ENCODE results near the gene CTRL.
"Not testable (repeated sequence)": the region's sequence is repeated elsewhere in the genome, so short reads cannot be mapped to it uniquely, and the experiment has no call there.

The CTRL gene

DNA sequence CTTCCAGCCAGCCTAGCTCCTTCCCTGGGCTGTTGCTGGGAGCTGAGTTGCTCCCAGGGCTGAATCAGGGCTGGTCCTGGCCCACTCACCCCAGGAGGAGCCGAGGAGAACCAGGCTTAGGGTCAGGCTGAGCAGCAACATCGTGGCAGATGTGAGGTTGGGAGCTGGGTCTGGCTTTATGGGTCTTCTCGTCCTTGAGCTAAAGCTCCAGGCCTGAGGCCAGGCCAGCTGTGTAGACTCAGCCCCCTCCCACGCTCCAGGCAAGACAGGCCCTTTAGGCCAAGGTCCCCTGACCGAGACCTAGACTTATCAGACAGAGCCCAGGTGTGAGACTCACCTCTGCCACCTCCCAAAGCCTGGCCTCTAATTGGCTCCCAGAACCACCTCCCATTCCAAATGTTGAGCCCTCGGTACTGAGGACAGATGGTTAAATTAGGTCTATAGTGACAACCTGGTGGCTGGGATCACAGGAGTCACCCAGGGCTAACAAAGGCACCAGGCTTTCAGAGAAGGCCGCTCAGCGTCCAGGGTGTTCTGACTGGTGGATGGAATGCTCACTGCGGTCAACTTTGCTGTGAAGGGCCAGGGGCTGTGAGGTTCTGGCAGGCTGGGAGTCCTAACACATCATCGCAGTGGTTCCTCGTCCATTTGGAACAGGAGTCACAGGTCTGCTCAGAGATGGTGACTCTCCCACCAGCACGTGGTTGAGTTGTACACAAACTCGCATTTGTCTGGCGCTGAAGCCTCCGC, at the start of gene CTRL:
Gene CTRL (minus strand): TSS at position 151 of the 750 bp plus-strand sequence. CDS start 10 bp downstream, at position 141.
- DNase-seq = no peak

DNA sequence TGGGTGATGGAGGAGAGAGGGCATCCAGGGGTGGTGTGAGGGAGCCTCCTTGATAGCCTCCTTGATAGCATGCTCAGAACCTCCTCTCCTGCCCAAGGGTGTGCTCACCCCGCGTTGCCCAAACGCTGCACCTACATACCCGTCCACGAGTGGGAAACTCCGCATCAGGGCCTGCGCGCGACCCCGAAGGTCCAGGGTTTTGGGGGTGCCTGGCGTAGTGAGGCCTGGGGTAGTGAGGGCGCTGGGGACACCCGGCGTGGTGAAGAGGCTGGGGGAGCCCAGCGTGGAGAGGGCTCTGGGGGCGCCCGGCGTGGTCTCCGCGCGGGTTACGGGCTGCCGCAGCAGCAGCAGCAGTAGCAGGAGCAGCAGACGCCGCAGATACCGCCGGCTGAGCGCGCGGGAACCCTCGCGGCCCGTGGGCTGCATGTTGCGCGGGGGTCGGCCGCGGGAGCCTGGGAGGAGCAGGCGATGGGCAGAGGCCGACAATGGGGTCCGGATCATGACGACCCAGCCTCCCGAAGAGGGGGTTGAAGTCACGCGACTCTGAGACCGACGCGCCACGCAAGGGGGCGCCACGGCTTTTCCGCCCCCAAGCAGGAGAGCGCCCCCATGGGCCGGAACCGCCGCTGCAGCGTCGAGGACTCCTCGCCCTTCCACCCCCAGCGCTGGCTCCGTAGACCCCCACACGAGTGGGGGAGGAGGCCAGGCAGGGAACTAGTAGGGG, 48.5 kb upstream of the CTRL start, which contains the start of gene DPEP3:
Gene DPEP3 (minus strand): TSS at position 545 of the 724 bp plus-strand sequence. CDS start 119 bp downstream, at position 426.
- DNase-seq = no peak

DNA sequence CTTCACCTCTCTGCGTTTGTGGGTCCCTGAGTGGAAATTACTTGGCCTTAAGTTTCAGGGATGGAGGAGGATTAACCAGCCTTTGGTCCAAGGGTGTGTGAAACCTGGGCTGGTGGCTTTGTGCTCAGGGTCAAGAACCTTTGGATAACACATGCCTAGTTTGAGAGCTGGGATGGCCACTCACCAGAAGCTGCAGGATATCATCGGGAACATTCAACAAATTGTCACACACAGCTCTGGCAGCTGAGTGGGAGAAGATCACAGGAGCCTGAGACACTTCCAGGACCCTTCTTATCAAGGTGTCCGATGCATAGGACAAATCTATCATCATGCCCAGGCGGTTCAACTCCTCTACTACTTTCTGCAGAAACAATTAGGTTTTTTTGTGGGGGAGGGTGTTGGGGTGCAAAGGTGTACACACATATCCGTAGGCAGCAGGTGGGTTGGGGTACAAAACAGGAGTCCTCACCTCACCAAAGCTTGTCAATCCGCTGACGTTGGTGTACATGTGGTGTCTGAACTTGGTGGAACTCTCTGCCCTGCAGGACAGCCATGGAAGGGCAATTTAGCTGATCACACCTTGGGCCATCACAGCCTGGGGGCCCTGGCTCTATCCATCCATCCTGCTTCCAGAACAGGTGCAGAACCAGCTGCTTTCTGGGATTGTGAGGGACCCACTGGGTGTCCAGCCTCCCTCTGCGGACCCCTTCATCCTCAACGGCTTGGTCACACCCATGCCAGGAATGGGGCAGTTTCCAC, 46.0 kb upstream of the CTRL start:
- no peak for DNase-seq

DNA sequence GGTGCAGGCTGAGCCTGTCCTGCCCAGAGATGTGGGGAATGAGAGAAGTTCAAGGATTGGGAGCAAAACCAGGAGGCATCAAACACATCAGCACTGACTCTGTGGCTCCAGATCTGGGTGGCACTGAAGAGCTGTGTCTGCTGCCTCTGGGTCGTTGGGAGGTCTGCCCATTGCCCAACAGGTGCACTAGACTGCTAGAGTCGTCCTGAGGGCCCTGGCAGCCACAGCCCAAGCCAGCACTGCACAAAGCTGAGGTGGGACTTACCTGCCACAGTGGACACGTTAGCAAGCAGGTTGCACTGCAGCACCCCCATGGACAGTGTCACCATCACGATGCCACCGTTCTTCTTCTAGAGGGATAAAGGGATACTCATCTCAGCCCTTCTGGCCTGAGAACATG, 45.3 kb upstream of the CTRL start:
- DNase-seq = no peak

DNA sequence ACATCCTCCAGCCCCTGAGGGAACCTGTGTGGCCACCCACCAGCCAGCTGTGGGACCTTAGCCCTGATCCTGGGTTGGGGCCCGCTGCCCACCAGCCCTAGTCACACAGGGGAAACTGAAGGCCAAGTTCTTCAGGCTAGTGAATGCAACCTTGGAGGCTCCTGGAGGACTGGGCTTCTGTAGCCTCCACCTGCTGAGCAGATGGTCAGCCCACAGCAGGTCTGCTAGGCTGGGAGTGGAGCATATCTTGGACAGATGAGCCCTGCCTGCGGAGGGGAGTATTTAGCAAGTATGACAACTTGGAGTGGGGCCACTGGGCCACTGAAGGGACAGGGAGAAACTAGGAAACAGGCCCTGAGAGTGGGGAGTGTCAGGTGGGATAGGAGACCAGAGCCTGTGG, 44.5 kb upstream of the CTRL start:
- DNase-seq = no peak

DNA sequence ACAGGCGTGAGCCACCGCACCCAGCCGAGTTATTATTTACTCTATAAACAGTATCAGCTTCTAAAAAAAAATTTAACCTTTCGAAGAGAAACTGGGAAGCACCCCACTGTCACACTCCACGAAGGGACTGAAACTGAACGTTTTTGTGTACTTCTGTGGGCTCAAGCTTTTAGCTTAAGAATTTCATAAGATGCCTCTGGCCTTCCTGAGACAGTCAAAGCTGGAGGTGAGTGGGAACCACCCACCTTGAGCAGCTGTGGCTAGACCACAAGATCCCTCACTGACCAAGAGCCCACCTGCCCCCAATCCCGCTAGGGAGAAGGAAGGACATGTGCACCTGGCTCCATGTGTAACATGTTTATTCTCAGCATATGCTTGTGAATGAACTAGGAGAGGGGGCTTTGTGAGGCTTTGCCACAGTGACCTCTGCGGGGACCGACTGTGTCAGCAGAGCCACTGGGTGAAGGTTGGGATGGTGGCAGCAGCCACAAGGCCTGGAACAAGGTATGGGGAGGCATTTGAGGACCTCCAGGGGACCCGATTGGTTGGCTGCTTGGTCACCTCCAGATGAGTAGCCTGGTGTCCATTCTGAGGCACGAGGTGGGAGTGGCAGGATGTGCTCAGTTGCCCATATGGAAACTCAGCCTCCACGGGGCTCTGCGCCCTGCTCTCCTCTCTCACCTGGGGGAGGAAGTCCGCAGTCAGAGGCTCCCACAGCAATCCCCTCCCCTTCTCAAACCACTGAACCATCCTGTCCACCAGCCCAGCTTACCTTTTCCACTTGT, 43.9 kb upstream of the CTRL start:
- DNase-seq = no peak

DNA sequence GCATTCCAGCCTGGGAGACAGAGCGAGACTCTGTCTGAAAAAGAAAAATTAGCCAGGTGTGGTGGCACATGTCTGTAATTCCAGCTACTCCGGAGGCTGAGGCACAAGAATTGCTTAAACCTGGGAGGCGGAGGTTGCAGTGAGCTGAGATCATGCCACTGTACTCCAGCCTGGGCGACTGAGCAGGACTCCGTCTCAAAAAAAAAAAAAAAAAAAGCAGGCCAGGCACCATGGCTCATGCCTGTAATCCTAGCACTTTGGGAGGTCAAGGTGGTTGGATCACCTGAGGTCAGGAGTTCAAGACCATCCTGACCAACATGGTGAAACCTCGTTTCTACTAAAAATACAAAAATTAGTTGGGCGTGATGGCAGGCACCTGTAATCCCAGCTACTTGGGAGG, 40.6 kb upstream of the CTRL start:
- DNase-seq = not testable (repeated sequence)

DNA sequence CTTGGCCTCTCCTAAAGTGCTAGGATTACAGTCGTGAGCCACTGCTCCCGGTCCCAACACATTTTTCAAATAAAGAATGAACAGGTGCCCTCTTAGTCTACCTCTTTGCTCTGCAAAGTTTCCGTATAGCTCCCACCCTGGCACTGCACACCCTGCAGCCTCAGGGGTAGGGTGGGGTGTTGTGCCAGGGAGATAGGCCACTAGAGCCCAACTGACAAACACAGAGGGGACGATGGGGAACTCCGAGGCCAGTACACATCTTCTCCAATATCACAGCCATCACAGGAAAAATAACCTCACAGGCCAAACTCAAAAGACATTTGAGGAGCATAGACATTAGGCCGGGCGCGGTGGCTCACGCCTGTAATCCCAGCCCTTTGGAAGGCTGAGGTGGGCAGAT, 39.4 kb upstream of the CTRL start:
- no peak for DNase-seq

DNA sequence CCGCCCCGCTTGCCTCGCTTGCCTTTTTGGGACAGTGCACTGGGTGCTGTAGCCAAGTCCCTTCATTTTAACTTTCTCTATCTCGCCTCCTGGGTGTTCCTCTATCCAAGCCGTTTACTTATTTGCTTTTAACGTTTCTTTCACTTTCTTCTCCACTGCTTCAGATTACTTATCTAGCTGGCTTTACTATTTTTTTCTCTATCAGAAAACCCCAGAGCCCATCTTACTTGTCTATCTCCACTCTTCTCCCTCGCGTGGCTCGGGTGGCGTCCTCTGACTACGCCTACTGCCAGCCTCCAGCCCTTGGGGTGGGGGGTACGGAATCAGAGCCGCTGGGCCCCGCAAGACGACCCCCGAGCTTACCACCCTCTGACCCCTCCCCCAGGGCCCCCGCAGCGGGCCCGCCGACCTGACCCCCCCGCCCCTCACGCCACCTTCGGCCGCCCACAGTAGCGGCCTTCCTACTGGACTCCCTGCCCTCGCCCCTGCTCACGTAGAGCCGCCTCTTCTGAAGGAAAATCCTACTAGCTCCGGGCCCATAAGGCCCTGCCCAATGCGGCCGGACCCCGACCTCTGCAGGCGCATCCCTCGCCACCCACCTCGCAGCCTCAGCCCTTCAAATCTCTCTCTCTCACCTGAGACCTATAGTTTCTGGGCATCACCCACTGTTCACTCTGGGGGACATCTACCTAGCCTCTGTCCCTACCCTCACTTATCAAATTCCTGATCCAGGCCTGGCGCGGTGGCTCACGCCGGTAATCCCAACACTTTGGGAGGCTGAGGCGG, 37.8 kb upstream of the CTRL start:
- DNase-seq = no peak

DNA sequence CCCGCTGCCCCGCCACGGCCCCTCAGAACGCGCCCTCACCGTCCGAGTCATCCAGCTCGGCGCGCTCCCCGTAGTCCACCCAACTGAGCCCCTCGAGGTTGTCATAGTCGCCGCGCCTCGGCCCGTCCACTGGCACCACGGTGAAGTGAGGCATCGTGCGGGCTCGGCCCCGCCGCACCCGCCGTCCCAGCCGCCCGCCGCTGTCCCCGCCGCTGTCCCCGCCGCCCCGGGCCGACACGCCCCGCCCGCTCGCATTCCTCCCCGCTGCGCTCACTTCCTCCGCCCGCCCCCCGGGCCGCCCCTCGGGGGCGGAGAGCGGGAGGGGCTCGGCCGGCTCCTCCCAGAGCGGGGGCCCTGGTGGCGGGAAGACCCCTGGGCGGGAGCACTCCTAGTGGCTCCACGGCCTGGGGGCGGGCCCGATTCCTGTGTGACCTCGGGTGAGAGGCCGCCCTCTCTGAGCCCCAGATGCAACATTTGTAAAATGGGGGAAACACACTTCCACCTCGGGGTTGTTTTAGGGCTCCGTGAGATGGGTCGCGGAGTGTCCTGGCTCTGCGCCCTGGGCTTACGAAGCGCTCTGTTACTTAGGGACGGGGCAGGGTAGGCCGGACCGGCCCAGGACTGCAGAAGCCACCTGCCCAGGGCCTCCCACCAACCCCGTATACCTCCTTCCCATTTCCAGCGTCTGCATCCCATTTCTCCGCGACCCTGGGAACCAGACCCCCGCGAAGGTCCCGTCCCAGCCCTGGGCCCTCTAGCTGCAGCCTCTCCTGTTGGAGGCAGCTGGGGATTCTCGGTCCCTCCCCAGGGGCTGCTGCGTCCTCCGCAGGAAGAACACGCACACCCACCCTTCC, 37.0 kb upstream of the CTRL start, which contains the start of gene SLC12A4:
Gene SLC12A4 (minus strand): TSS at position 238 of the 854 bp plus-strand sequence. CDS start 84 bp downstream, at position 154.
- peak; percentile 95 for DNase-seq

DNA sequence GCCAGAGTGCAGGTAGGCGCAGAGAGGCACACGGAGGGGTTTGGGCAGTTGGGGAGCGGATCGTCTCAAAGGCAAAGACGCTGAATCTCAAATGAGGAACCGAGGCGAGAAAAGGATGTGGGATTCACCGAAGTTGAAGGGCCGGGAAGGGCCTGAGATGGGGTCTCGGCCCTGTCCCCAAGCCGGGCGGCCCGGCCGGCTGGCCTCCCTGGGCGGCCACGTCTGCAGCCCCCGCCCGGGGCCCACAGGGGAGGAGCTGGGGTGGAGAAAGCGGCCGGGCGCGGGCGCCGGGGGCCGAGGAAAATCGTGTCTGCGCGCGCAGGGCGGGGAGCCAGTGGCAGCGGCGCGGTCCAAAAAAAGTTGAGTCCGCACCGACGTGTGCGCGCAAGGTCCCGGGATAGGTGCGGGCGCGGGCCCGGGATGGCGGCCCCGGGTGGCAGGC, 36.3 kb upstream of the CTRL start:
- peak; percentile 75 for DNase-seq

DNA sequence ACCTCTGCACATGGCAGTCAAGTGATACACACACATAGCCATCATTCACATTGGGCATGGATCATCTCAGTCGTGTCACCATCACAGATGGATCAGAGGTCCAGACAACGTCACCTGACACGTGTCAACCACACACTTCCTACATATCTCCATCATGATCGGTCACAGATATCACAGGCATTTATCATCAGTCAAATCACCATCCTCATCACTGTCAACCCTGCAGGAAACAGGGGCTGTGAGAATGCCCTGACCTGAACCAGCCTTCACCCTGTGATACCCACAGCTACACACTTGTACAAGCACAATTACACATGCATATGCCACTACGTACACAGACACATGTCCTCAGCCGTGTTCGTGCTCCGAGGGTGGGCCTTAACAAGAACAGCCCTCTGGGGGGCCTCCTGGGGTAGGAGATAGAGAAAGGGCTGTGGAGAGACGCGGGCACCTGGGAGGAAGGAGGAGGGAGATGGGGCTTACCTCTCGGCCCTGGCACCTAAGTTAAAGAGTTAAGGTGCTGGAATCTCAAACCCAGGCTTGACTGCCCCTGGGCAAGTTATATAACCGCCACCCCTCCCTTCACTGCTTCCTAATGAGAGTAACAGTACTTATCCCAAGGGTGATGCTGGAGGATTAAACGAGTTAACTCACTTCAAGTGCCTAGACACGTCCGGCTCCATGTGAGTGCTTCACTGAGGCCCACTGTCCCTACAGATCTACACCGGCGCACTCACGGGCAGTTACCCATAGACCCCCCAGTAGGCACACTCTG, 35.7 kb upstream of the CTRL start:
- no peak for DNase-seq

DNA sequence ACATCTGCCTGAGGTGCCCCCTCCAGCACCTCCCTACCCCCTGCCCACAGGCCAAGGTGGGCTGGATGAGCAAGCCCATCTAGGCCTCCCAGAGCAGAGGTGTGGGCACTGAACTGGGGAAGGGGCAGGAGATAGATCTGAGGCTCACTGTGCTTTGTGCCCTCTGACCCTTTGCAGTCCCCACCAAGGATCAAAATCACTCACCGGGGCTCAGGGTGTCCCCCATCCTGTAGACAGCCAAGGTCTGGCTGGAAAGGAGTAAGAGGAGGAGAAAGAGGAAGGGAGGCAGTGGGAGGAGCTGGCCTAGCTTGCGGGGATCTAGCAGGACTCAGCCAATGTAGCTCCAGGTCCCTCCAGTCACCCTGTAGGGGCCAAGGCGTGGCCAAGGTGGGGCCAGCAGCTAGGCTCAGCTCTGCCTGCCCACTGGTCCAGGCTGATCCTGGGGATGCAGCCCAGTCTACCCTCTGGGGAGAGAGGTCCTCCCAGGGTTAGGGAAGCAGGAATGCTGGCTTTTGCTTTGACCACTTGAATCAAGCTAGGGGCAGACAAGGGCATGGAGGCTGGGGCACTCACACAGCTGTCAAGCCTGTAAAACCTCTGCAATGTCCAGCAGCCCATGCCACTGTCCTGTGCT, 35.0 kb upstream of the CTRL start:
- DNase-seq = no peak

DNA sequence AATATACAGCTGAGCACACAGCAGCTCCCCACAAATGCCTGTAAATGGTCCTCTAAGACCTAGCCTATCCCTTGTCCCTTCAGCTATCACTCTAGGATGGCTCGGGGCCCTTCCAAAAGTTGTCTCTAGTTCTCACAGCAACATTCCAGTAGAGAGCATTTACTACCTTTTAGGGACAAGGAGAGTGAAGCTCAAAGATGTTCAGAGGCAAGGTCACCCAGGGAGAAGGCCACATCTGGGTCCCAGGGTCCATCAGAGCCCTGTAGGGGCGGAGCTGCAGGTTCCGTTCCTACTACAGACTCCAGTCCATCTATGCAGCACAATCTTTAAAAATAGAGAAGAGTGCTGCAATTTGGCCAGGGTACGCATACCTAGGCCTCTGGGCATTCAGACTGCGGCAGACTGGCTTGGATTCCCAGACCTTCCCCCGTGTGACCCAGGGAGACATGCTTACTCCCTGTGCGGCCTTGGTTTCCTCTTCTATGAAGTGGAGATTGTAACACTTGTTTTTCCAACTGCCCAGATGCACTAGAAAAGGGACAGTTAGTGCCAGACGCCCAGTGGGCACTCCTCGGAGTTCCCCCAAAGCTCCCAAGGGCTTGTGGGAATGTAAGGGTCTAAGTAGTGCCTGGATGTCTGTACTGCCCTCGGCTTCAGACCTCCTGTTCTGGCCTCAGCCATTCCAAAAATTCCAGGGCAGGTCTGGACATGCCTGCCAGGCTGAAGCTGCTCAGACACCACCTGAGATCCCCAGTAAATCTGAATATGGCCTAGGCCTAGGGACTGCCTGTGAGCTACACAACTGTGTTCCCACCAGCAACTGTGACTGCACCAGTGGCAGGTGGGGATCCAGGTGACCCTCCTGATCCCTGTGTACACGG, 34.2 kb upstream of the CTRL start:
- no peak for DNase-seq

DNA sequence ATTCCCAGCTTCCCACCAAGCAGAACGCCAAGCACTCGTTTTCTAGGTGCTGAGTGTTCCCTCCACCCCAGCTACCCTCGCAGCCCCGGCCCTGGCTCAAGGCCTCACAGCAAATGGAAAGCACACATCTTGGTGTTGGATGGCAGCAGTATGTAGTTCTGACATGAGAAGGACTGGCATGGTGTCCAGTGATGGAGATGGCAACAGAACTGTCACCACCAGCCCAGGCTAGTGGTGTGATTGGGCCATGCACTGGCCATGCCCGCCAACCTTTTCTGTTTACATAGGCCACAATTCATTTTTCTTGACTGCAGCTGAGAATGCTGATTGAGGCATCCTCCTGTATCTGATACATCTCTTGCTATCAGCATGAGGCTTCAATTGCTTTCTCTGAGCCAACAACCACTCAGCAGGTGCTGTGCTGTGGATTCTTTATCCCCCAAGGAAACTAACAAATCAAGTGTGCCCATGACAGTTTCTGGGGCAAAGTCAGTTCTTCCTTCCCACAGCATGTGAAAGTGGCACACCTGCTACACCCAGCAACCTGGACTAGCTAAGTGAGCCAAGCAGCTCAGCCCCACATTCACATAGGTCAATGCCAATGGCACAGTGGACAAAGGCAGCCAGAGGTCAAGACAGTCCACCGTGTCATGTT, 32.9 kb upstream of the CTRL start:
- DNase-seq = no peak

DNA sequence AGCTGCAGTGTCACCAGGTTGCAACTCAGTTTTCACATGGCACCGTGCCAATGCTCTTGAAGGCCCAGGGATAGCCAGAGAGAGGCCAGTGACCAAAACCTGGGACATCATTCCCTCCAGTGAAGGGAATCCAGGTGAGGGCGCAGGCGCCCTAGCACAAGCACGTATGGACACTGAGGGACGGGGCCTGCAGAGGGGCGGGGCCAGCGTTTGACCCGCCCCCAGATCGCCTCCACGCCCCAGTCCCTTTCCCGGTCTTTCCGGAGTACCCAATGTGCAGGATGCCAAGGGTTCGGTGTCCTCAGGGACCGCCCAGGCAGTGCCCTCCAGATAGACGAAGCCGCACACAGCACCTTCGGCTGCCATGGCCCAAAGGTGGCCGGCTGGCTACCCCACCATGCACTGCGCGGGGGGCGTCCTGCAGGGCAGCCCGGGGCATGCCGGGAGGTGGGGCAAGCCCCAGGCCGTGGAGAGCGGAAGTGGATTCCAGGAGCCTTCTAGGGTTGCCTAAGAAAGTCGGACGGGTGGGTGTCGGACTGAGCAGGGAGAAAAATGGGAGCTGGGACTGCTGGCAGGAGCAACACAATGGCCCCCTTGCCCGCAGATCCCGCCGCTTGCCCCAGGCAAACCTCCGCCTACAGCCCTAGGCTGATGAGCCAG, 32.1 kb upstream of the CTRL start:
- no peak for DNase-seq

DNA sequence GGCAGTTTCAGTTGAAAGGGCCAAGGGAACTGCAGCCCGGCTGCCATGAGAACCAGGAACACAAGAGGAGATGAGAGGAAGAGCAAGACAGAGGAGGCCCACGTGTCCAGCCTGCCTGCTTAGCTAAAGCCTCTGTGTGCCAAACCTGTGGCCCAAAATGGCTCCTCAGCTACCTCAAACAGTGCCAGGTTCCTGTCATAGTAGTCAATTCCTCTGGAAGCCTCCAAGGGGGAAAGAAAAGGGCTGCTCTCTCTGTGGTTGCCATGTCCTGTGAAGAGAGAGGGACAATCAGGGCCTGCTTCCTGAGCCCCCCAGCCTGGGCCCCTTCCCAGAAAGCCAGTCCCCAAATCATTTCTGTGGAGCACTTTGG, 31.6 kb upstream of the CTRL start:
- DNase-seq = no peak

Data from right hindlimb (tissue), 1 donor.